Panc1 (cell line): ENCODE measurements around the gene KMO.

Experiments
- TF ChIP-seq, protein P1 (sequence below): fragments of 450-650 bp; IDR thresholded peaks from 2 replicates; pipeline ENCODE4 v1.5.1; 2017; ENCODE audit warnings: mild to moderate bottlenecking
- TF ChIP-seq, protein P2 (sequence below), 2 experiments: IDR thresholded peaks; 2 replicates each; pipeline ENCODE4 v1.6.1; 2011 to 2012; ENCODE audit warnings: low read depth in 2 of 2, control low read depth in 1 of 2, low read length in 1 of 2, mild to moderate bottlenecking in 1 of 2, moderate library complexity in 1 of 2; ENCODE audit not compliant: insufficient read depth in 1 of 2

DNA sequence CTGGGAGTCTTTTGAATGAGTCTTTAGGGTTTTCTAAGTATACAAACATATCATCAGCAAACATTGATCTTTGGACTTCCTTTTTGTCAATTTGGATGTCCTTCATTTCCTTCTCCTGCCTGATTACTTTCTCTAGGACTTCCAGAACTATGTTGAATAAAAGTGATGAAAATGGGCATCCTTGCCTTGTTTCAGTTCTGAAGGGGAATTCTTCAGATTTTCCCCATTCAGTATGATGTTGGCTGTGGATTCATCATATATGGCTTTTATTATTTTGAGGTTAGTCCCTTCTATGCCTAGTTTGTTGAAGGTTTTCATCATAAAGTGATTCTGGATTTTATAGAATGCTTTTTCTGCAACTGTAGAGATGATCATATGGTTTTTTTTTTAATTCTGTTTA, 42.0 kb downstream of the KMO start:
- TF ChIP-seq, protein P1, sequence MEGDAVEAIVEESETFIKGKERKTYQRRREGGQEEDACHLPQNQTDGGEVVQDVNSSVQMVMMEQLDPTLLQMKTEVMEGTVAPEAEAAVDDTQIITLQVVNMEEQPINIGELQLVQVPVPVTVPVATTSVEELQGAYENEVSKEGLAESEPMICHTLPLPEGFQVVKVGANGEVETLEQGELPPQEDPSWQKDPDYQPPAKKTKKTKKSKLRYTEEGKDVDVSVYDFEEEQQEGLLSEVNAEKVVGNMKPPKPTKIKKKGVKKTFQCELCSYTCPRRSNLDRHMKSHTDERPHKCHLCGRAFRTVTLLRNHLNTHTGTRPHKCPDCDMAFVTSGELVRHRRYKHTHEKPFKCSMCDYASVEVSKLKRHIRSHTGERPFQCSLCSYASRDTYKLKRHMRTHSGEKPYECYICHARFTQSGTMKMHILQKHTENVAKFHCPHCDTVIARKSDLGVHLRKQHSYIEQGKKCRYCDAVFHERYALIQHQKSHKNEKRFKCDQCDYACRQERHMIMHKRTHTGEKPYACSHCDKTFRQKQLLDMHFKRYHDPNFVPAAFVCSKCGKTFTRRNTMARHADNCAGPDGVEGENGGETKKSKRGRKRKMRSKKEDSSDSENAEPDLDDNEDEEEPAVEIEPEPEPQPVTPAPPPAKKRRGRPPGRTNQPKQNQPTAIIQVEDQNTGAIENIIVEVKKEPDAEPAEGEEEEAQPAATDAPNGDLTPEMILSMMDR = no peak
- TF ChIP-seq, protein P2, sequence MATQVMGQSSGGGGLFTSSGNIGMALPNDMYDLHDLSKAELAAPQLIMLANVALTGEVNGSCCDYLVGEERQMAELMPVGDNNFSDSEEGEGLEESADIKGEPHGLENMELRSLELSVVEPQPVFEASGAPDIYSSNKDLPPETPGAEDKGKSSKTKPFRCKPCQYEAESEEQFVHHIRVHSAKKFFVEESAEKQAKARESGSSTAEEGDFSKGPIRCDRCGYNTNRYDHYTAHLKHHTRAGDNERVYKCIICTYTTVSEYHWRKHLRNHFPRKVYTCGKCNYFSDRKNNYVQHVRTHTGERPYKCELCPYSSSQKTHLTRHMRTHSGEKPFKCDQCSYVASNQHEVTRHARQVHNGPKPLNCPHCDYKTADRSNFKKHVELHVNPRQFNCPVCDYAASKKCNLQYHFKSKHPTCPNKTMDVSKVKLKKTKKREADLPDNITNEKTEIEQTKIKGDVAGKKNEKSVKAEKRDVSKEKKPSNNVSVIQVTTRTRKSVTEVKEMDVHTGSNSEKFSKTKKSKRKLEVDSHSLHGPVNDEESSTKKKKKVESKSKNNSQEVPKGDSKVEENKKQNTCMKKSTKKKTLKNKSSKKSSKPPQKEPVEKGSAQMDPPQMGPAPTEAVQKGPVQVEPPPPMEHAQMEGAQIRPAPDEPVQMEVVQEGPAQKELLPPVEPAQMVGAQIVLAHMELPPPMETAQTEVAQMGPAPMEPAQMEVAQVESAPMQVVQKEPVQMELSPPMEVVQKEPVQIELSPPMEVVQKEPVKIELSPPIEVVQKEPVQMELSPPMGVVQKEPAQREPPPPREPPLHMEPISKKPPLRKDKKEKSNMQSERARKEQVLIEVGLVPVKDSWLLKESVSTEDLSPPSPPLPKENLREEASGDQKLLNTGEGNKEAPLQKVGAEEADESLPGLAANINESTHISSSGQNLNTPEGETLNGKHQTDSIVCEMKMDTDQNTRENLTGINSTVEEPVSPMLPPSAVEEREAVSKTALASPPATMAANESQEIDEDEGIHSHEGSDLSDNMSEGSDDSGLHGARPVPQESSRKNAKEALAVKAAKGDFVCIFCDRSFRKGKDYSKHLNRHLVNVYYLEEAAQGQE (IDR thresholded peaks at IDR 0.05; ENCODE audit: insufficient read depth in 1 of 2, low read depth in 2 of 2, low read length in 1 of 2) = no peak
